T-cell (primary cell): Measurements from ENCODE around the gene TMEM72. TPM values are rescaled to one million over a fixed set of nuclear protein-coding genes. Genes with fewer than 3 reads are reported as not detected.
A peak's percentile ranks its signal among the peaks of the same experiment; 100 is the strongest.

ENCODE experiments used
- ATAC-seq, 4 experiments: fragments of 200-7000 bp in 3 of 4; fragments of 150-1000 bp in 1 of 4; cut with Tn5 transposase; replicated peaks in 1 of 4; 1 replicate in 3 of 4; 2 replicates in 1 of 4; pipeline ENCODE4 v1.10.0; 2021; ENCODE audit warnings: moderate library complexity in 3 of 4, mild to moderate bottlenecking in 2 of 4, moderate number of reproducible peaks in 1 of 4
- CTCF ChIA-PET, 2 donors: fragments of 300-600 bp; sonication (Branson Sonifier 250); formaldehyde crosslinking; loops; one replicate each; lab custom pipeline; 2022; ENCODE audit warnings: antibody characterized with exemption in 2 of 2; lab: Charles Lee
- POLR2A ChIA-PET, 2 donors: fragments of 300-600 bp; sonication (Branson Sonifier 250); formaldehyde crosslinking; loops; one replicate each; lab custom pipeline; 2022; ENCODE audit warnings: antibody characterized with exemption in 2 of 2; lab: Charles Lee
- DNase-seq, 35 experiments: peaks; one replicate each; pipeline versions ENCODE4 v3.0.0 to v3.0.0-alpha.2; 2013 to 2023
- H3K27ac ChIP-seq: one replicate; pipeline ENCODE4 v1.5.1; 2013; ENCODE audit warnings: low read length
- H3K27me3 ChIP-seq, 2 experiments: replicated peaks in 1 of 2; 1 replicate in 1 of 2; 2 replicates in 1 of 2; pipeline versions ENCODE4 v1.6.1 to v1.7.0; 2013; ENCODE audit warnings: low read length in 1 of 2, mixed read lengths in 1 of 2; ENCODE audit not compliant: control insufficient read depth in 2 of 2, insufficient read depth in 2 of 2; ENCODE audit errors: extremely low read depth in 1 of 2
- H3K36me3 ChIP-seq, 2 donors: 1 replicate in 1 of 2; 2 replicates in 1 of 2; pipeline versions ENCODE4 v1.6.1 to v1.7.0; 2013; ENCODE audit warnings: low read length in 1 of 2; ENCODE audit not compliant: control insufficient read depth in 2 of 2, insufficient read depth in 1 of 2; ENCODE audit errors: extremely low read depth in 1 of 2
- H3K4me1 ChIP-seq, 2 experiments: 1 replicate in 1 of 2; 2 replicates in 1 of 2; pipeline versions ENCODE4 v1.6.1 to v1.7.0; 2013; ENCODE audit warnings: low read length in 2 of 2, mixed read lengths in 1 of 2; ENCODE audit not compliant: insufficient read depth in 2 of 2, control insufficient read depth in 1 of 2; ENCODE audit errors: extremely low read depth in 1 of 2
- H3K4me3 ChIP-seq, 2 donors: 1 replicate in 1 of 2; 2 replicates in 1 of 2; pipeline versions ENCODE4 v1.5.1 to v1.7.0; 2013; ENCODE audit warnings: mild to moderate bottlenecking in 2 of 2, low read length in 1 of 2, moderate library complexity in 1 of 2; ENCODE audit not compliant: control insufficient read depth in 1 of 2; ENCODE audit errors: extremely low read depth in 1 of 2
- H3K9me3 ChIP-seq: 2 replicates; pipeline ENCODE4 v1.7.0; 2013
- H3K27ac Mint-ChIP-seq, 2 donors: one replicate each; pipeline ENCODE4 v1.8.0; 2020 to 2021; ENCODE audit warnings: mild to moderate bottlenecking in 2 of 2, mixed read lengths in 2 of 2
- H3K27me3 Mint-ChIP-seq, 2 donors: one replicate each; pipeline ENCODE4 v1.8.0; 2021 to 2022; ENCODE audit warnings: mixed read lengths in 2 of 2
- H3K36me3 Mint-ChIP-seq: one replicate; pipeline ENCODE4 v1.8.0; 2021; ENCODE audit warnings: mixed read lengths
- H3K4me1 Mint-ChIP-seq, 3 donors: one replicate each; pipeline ENCODE4 v1.8.0; 2020 to 2022; ENCODE audit warnings: mixed read lengths in 3 of 3, mild to moderate bottlenecking in 1 of 3
- H3K4me3 Mint-ChIP-seq, 3 donors: one replicate each; pipeline ENCODE4 v1.8.0; 2020 to 2022; ENCODE audit warnings: mild to moderate bottlenecking in 3 of 3, mixed read lengths in 3 of 3, moderate library complexity in 3 of 3
- H3K9me3 Mint-ChIP-seq, 3 donors: one replicate each; pipeline ENCODE4 v1.8.0; 2020 to 2022; ENCODE audit warnings: mixed read lengths in 3 of 3
- WGBS: methylation state at CpG from one replicate; pipeline ENCODE4 v1.1.5; 2013; ENCODE audit warnings: missing lambda C conversion rate; ENCODE audit not compliant: insufficient coverage; 5-methylcytosine and 5-hydroxymethylcytosine counted together
- total RNA-seq, 35 experiments: library from RNA in 6 of 35; stranded (reverse) in 6 of 35; fragments of 120-200 nt in 1 of 35; gene quantifications; one replicate each; pipeline versions ENCODE4 v1.2.1 to v1.2.4 and lab custom pipeline; 2013 to 2026

Gene TMEM72
- total RNA-seq, 5 donors from 2014 or later (not counting 1 experiment from before 2014, with no cell fraction given) = 0.13 TPM; not detected in 4

- H3K36me3 ChIP-seq = no peaks in the 10 kb centered on the region
- H3K27ac Mint-ChIP-seq = peak overlapping the region; percentile 24 to 79
- peak overlapping the region; percentile 81 to 83 (median 82) for H3K4me3 Mint-ChIP-seq
- 5% methylated on average over 15 of the region's 29 CpGs for WGBS
- no peaks in the 10 kb centered on the region for H3K9me3 ChIP-seq
- H3K27me3 ChIP-seq = peaks cover 0 to 36% of the 10 kb centered on the region in 2 experiments
- no peaks in the 10 kb centered on the region for H3K9me3 Mint-ChIP-seq
- peaks cover 8 to 39% of the 10 kb centered on the region in 2 donors for H3K27me3 Mint-ChIP-seq
- POLR2A ChIA-PET = no interaction called here
- peak; percentile 77 to 97 (median 90) for ATAC-seq
- peaks cover 9 to 14% (median 12%) of the 10 kb centered on the region in 3 donors for H3K4me1 Mint-ChIP-seq
- CTCF ChIA-PET = interaction anchor here (0.6 to 1.2 kb wide), 3 partner anchors 8 to 21 kb away, joined by 3 to 7 read pairs (median 4); no protein-coding TSS in a partner anchor
- DNase-seq = peak; percentile 37 to 83 (median 71)
- no peak overlapping the region for H3K27ac ChIP-seq
- peak overlapping the region; percentile 44 to 51 for H3K4me3 ChIP-seq
- H3K36me3 Mint-ChIP-seq = no peaks in the 10 kb centered on the region
- peaks cover 0 to 12% of the 10 kb centered on the region in 2 experiments for H3K4me1 ChIP-seq
Measured at GRCh38 chr10:44878706-44879530, 32.2 kb upstream of the TMEM72 start.

GRCh38 chr10:44879531-44879899 is 31.6 kb upstream of the TMEM72 start:
- H3K9me3 Mint-ChIP-seq = no peaks in the 10 kb centered on the region

GRCh38 chr10:44880090-44880715 is 30.9 kb upstream of the TMEM72 start:
- ATAC-seq = no peak
- no peaks in the 10 kb centered on the region for H3K36me3 Mint-ChIP-seq
- peaks cover 0 to 36% of the 10 kb centered on the region in 2 experiments for H3K27me3 ChIP-seq
- no peak overlapping the region for H3K27ac Mint-ChIP-seq
- DNase-seq = no peak
- no peaks in the 10 kb centered on the region for H3K36me3 ChIP-seq
- 83% methylated on average over 14 of the region's 17 CpGs for WGBS
- H3K27me3 Mint-ChIP-seq = peaks cover 4 to 41% of the 10 kb centered on the region in 2 donors
- H3K27ac ChIP-seq = no peak overlapping the region
- H3K4me1 ChIP-seq = peaks cover 0 to 12% of the 10 kb centered on the region in 2 experiments
- H3K9me3 Mint-ChIP-seq = no peaks in the 10 kb centered on the region
- H3K9me3 ChIP-seq = no peaks in the 10 kb centered on the region
- peak overlapping the region in 2 of 3 donors; percentile 49 to 83 for H3K4me3 Mint-ChIP-seq
- no peak overlapping the region for H3K4me3 ChIP-seq
- ChIA-PET POLR2A (no interaction called here), CTCF (no interaction called here)
- H3K4me1 Mint-ChIP-seq = peaks cover 9 to 14% (median 12%) of the 10 kb centered on the region in 3 donors

More at GRCh38 chr10:44879531-44879899, 31.6 kb upstream of the TMEM72 start:
- Histone ChIP-seq H3K9me3 (no peaks in the 10 kb centered on the region), H3K36me3 (no peaks in the 10 kb centered on the region), H3K27ac (no peak overlapping the region), H3K4me1 (peaks cover 0 to 12% of the 10 kb centered on the region in 2 experiments), H3K27me3 (peaks cover 0 to 36% of the 10 kb centered on the region in 2 experiments), H3K4me3 (peak overlapping the region in 1 of 2 donors; percentile 51)
- WGBS = 86% methylated on average over 14 of the region's 14 CpGs
- ChIA-PET POLR2A (no interaction called here), CTCF (interaction anchor here in 1 of 2 donors (0.6 kb wide), 1 partner anchor 8 kb away, joined by 4 read pairs; no protein-coding TSS in a partner anchor)
- H3K4me3 Mint-ChIP-seq = peak overlapping the region; percentile 81 to 83 (median 82)
- H3K27me3 Mint-ChIP-seq = peaks cover 8 to 41% of the 10 kb centered on the region in 2 donors
- H3K36me3 Mint-ChIP-seq = no peaks in the 10 kb centered on the region
- DNase-seq = no peak
- peaks cover 9 to 14% (median 12%) of the 10 kb centered on the region in 3 donors for H3K4me1 Mint-ChIP-seq
- no peak for ATAC-seq
- H3K27ac Mint-ChIP-seq = no peak overlapping the region

- Mint-ChIP-seq H3K36me3 (no peaks in the 10 kb centered on the region), H3K9me3 (no peaks in the 10 kb centered on the region), H3K4me3 (no peak overlapping the region), H3K4me1 (peaks cover 9 to 14% (median 12%) of the 10 kb centered on the region in 3 donors), H3K27ac (no peak overlapping the region), H3K27me3 (peaks cover 4 to 41% of the 10 kb centered on the region in 2 donors)
- H3K27me3 ChIP-seq = peaks cover 0 to 36% of the 10 kb centered on the region in 2 experiments
- no peaks in the 10 kb centered on the region for H3K36me3 ChIP-seq
- DNase-seq (no peak), ATAC-seq (no peak)
- H3K27ac ChIP-seq = no peak overlapping the region
- H3K4me3 ChIP-seq = no peak overlapping the region
- ChIA-PET POLR2A (interaction anchor here in 1 of 2 donors (0.6 kb wide), 1 partner anchor 14 kb away, joined by 3 read pairs; no protein-coding TSS in a partner anchor), CTCF (no interaction called here)
- 0% methylated on average over 1 of the region's 7 CpGs for WGBS
- peaks cover 0 to 12% of the 10 kb centered on the region in 2 experiments for H3K4me1 ChIP-seq
- no peaks in the 10 kb centered on the region for H3K9me3 ChIP-seq
Measured at GRCh38 chr10:44881649-44882048, 29.5 kb upstream of the TMEM72 start.

GRCh38 chr10:44882166-44882720 is 28.9 kb upstream of the TMEM72 start:
- H3K27ac ChIP-seq = no peak overlapping the region
- H3K36me3 ChIP-seq = no peaks in the 10 kb centered on the region
- no peak overlapping the region for H3K4me3 Mint-ChIP-seq
- peaks cover 0 to 36% of the 10 kb centered on the region in 2 experiments for H3K27me3 ChIP-seq
- no peak overlapping the region for H3K4me3 ChIP-seq
- DNase-seq = no peak
- ChIA-PET CTCF (no interaction called here), POLR2A (interaction anchor here in 1 of 2 donors (0.6 kb wide), 1 partner anchor 14 kb away, joined by 3 read pairs; no protein-coding TSS in a partner anchor)
- no peaks in the 10 kb centered on the region for H3K36me3 Mint-ChIP-seq
- peaks cover 0 to 12% of the 10 kb centered on the region in 2 experiments for H3K4me1 ChIP-seq
- no peaks in the 10 kb centered on the region for H3K9me3 ChIP-seq
- no peaks in the 10 kb centered on the region for H3K9me3 Mint-ChIP-seq
- no peak overlapping the region for H3K27ac Mint-ChIP-seq
- WGBS = 61% methylated on average over 4 of the region's 6 CpGs
- H3K4me1 Mint-ChIP-seq = peaks cover 9 to 14% (median 12%) of the 10 kb centered on the region in 3 donors
- peaks cover 4 to 41% of the 10 kb centered on the region in 2 donors for H3K27me3 Mint-ChIP-seq
- ATAC-seq = no peak
